ENCODE measurements around the gene CRHR1. TPM values are rescaled to one million over a fixed set of nuclear protein-coding genes. Genes with fewer than 3 reads are reported as not detected.

CRHR1 gene
- total RNA-seq, 4 donors from 2014 or later, result 0.75 TPM; not detected in 3

GRCh38 chr17:45791041-45791582 lies 7.0 kb downstream of the CRHR1 start:
- TF ChIP-seq CTCF (IDR thresholded peaks at IDR 0.05; ENCODE audit: low read depth), result no peak

GRCh38 chr17:45791935-45792334 lies 7.8 kb downstream of the CRHR1 start:
- no peak for TF ChIP-seq CTCF (IDR thresholded peaks at IDR 0.05; ENCODE audit: low read depth)

GRCh38 chr17:45792437-45792836 lies 8.3 kb downstream of the CRHR1 start:
- TF ChIP-seq CTCF (IDR thresholded peaks at IDR 0.05; ENCODE audit: low read depth), result no peak

GRCh38 chr17:45792995-45793755 lies 9.1 kb downstream of the CRHR1 start:
- no peak for TF ChIP-seq CTCF (IDR thresholded peaks at IDR 0.05; ENCODE audit: low read depth)

GRCh38 chr17:45793999-45794540 lies 9.9 kb downstream of the CRHR1 start:
- no peak for TF ChIP-seq CTCF (IDR thresholded peaks at IDR 0.05; ENCODE audit: low read depth)

- no peak for TF ChIP-seq CTCF (IDR thresholded peaks at IDR 0.05; ENCODE audit: low read depth)
These were observed 10.7 kb downstream of the CRHR1 start for GRCh38 chr17:45794840-45795239.

- no peak for TF ChIP-seq CTCF (IDR thresholded peaks at IDR 0.05; ENCODE audit: low read depth)
These were observed 16.7 kb downstream of the CRHR1 start for GRCh38 chr17:45800816-45801215.
